ENCODE data around the gene OR4K5. TPM values are rescaled to one million over a fixed set of nuclear protein-coding genes. Genes with fewer than 3 reads are reported as not detected.
"Not testable (repeated sequence)": the region's sequence is repeated elsewhere in the genome, so short reads cannot be mapped to it uniquely, and the experiment has no call there.

The OR4K5 gene
- polyA plus RNA-seq, 3 donors = not detected

GRCh38 chr14:19947413-19948090 lies 27.1 kb downstream of the OR4K5 start:
- H3K27me3 ChIP-seq (ENCODE audit: control insufficient read depth in 2 of 2, insufficient read depth in 2 of 2, low read length in 2 of 2) = no peaks in the 10 kb centered on the region
- H3K9me3 Mint-ChIP-seq = peaks cover 0 to 2% (median 0%) of the 10 kb centered on the region in 7 donors
- H3K9me3 ChIP-seq (replicated peaks in 1 of 2; ENCODE audit: control insufficient read depth in 1 of 2, insufficient read depth in 1 of 2, low read length in 2 of 2) = no peaks in the 10 kb centered on the region
- H3K4me3 ChIP-seq (replicated peaks in 1 of 3; ENCODE audit: low read depth in 2 of 3, low read length in 3 of 3) = no peak overlapping the region
- no peak overlapping the region for H3K4me2 ChIP-seq (replicated peaks; ENCODE audit: extremely low read depth, low read length, poor library complexity, severe bottlenecking)
- H3K79me2 ChIP-seq (ENCODE audit: insufficient read depth, low read length) = no peaks in the 10 kb centered on the region
- H3K27ac Mint-ChIP-seq = no peak overlapping the region
- H4K20me1 ChIP-seq (ENCODE audit: insufficient read depth, low read length) = no peaks in the 10 kb centered on the region
- no peak overlapping the region for H3K9ac ChIP-seq (ENCODE audit: insufficient read depth, low read length, poor library complexity, severe bottlenecking)
- H3K36me3 Mint-ChIP-seq = no peaks in the 10 kb centered on the region
- no peak for DNase-seq
- no peaks in the 10 kb centered on the region for H3K4me1 ChIP-seq (ENCODE audit: control insufficient read depth in 1 of 2, insufficient read depth in 2 of 2, low read length in 2 of 2)
- no peak overlapping the region for H3K4me3 Mint-ChIP-seq
- H2AFZ ChIP-seq (ENCODE audit: insufficient read depth, low read depth, low read length, poor library complexity, severe bottlenecking) = no peak overlapping the region
- peaks cover 0 to 1% (median 0%) of the 10 kb centered on the region in 3 donors for H3K27me3 Mint-ChIP-seq (ENCODE audit: low read depth in 3 of 3)
- no peaks in the 10 kb centered on the region for H3K4me1 Mint-ChIP-seq
- no peaks in the 10 kb centered on the region for H3K36me3 ChIP-seq (replicated peaks in 1 of 2; ENCODE audit: control insufficient read depth in 1 of 2, insufficient read depth in 2 of 2, low read length in 2 of 2)
- no peak for TF ChIP-seq CTCF (IDR thresholded peaks at IDR 0.05)
- no peak overlapping the region for H3K27ac ChIP-seq (ENCODE audit: low read depth in 1 of 2, low read length in 2 of 2)
- intact Hi-C loops (cut with micrococcal nuclease) = no loop called here
- 80% methylated on average over 1 of the region's 3 CpGs for WGBS (ENCODE audit: insufficient coverage)

GRCh38 chr14:19949218-19949617 lies 28.8 kb downstream of the OR4K5 start:
- H3K4me1 ChIP-seq (ENCODE audit: control insufficient read depth in 1 of 2, insufficient read depth in 2 of 2, low read length in 2 of 2) = no peaks in the 10 kb centered on the region
- Mint-ChIP-seq H3K9me3 (peaks cover 0 to 2% (median 0%) of the 10 kb centered on the region in 7 donors), H3K27me3 (ENCODE audit: low read depth in 3 of 3) (peaks cover 0 to 1% (median 0%) of the 10 kb centered on the region in 3 donors), H3K4me1 (no peaks in the 10 kb centered on the region), H3K36me3 (no peaks in the 10 kb centered on the region), H3K4me3 (no peak overlapping the region), H3K27ac (no peak overlapping the region)
- no peak overlapping the region for H3K27ac ChIP-seq (ENCODE audit: low read depth in 1 of 2, low read length in 2 of 2)
- no peak for DNase-seq
- no peaks in the 10 kb centered on the region for H4K20me1 ChIP-seq (ENCODE audit: insufficient read depth, low read length)
- H2AFZ ChIP-seq (ENCODE audit: insufficient read depth, low read depth, low read length, poor library complexity, severe bottlenecking) = no peak overlapping the region
- no peak for TF ChIP-seq CTCF (IDR thresholded peaks at IDR 0.05)
- no peaks in the 10 kb centered on the region for H3K36me3 ChIP-seq (replicated peaks in 1 of 2; ENCODE audit: control insufficient read depth in 1 of 2, insufficient read depth in 2 of 2, low read length in 2 of 2)
- no peak overlapping the region for H3K9ac ChIP-seq (ENCODE audit: insufficient read depth, low read length, poor library complexity, severe bottlenecking)
- H3K4me2 ChIP-seq (replicated peaks; ENCODE audit: extremely low read depth, low read length, poor library complexity, severe bottlenecking) = no peak overlapping the region
- WGBS (ENCODE audit: insufficient coverage) = no CpG with 5 or more reads among the region's 2 CpGs
- no peaks in the 10 kb centered on the region for H3K27me3 ChIP-seq (ENCODE audit: control insufficient read depth in 2 of 2, insufficient read depth in 2 of 2, low read length in 2 of 2)
- no peaks in the 10 kb centered on the region for H3K79me2 ChIP-seq (ENCODE audit: insufficient read depth, low read length)
- H3K4me3 ChIP-seq (replicated peaks in 1 of 3; ENCODE audit: low read depth in 2 of 3, low read length in 3 of 3) = no peak overlapping the region
- no peaks in the 10 kb centered on the region for H3K9me3 ChIP-seq (replicated peaks in 1 of 2; ENCODE audit: control insufficient read depth in 1 of 2, insufficient read depth in 1 of 2, low read length in 2 of 2)
- intact Hi-C loops (cut with micrococcal nuclease) = no loop called here

GRCh38 chr14:19969735-19970134 lies 49.3 kb downstream of the OR4K5 start:
- H3K27ac Mint-ChIP-seq; H3K4me1 ChIP-seq (ENCODE audit: control insufficient read depth in 1 of 2, insufficient read depth in 2 of 2, low read length in 2 of 2); H3K4me2 ChIP-seq (replicated peaks; ENCODE audit: extremely low read depth, low read length, poor library complexity, severe bottlenecking); H4K20me1 ChIP-seq (ENCODE audit: insufficient read depth, low read length); H3K27ac ChIP-seq (ENCODE audit: low read depth in 1 of 2, low read length in 2 of 2); H3K27me3 ChIP-seq (ENCODE audit: control insufficient read depth in 2 of 2, insufficient read depth in 2 of 2, low read length in 2 of 2); DNase-seq; H3K9ac ChIP-seq (ENCODE audit: insufficient read depth, low read length, poor library complexity, severe bottlenecking); H3K4me1 Mint-ChIP-seq; H3K79me2 ChIP-seq (ENCODE audit: insufficient read depth, low read length); H3K36me3 ChIP-seq (replicated peaks in 1 of 2; ENCODE audit: control insufficient read depth in 1 of 2, insufficient read depth in 2 of 2, low read length in 2 of 2); H3K9me3 Mint-ChIP-seq; H2AFZ ChIP-seq (ENCODE audit: insufficient read depth, low read depth, low read length, poor library complexity, severe bottlenecking); H3K4me3 Mint-ChIP-seq; intact Hi-C loops (cut with micrococcal nuclease); H3K4me3 ChIP-seq (replicated peaks in 1 of 3; ENCODE audit: low read depth in 2 of 3, low read length in 3 of 3); H3K9me3 ChIP-seq (replicated peaks in 1 of 2; ENCODE audit: control insufficient read depth in 1 of 2, insufficient read depth in 1 of 2, low read length in 2 of 2); H3K36me3 Mint-ChIP-seq; H3K27me3 Mint-ChIP-seq (ENCODE audit: low read depth in 3 of 3): not testable (repeated sequence)
- 83% methylated on average over 2 of the region's 2 CpGs for WGBS (ENCODE audit: insufficient coverage)
